SK-MEL-5 (cell line): ENCODE results near the gene PHOSPHO1. TPM values are rescaled to one million over a fixed set of nuclear protein-coding genes. Genes with fewer than 3 reads are reported as not detected.
"Not testable (repeated sequence)": the region's sequence is repeated elsewhere in the genome, so short reads cannot be mapped to it uniquely, and the experiment has no call there.

Experiments
- DNase-seq: peaks from one replicate; pipeline ENCODE4 v3.0.0-alpha.2; 2016; ENCODE audit warnings: low read depth, low spot score
- in situ Hi-C: cut with HindIII; loops from 2 replicates; pipeline ENCODE4 v1.10.0; 2016; ENCODE audit warnings: low sequenced_read_pairs, high pct_unique_total_duplicates, low pct_unique_long_range_greater_than_20kb
- total RNA-seq: library from RNA; depleted of rRNA; stranded (reverse); fragments of >200 nt; shearing (Covaris generic); gene quantifications from 2 replicates; pipeline ENCODE4 v1.2.3, GENCODE V29; 2014; rRNA removed

Gene PHOSPHO1
- total RNA-seq, 1 experiment from 2014 or later, result 0.50 TPM

GRCh38 chr17:49180998-49181635 is 49.5 kb downstream of the PHOSPHO1 start:
- no peak for DNase-seq
- in situ Hi-C loops, result no loop called here

GRCh38 chr17:49180303-49180702 is 50.3 kb downstream of the PHOSPHO1 start:
- DNase-seq, result peak; percentile 86
- in situ Hi-C loops, result no loop called here

- in situ Hi-C loops, DNase-seq: not testable (repeated sequence)
Observed at GRCh38 chr17:49175978-49176377, 54.6 kb downstream of the PHOSPHO1 start.

Other genes starting within 250 kb of the PHOSPHO1 start
- gene IGF2BP1, start 233.4 kb downstream of the PHOSPHO1 start, total RNA-seq, result 8.6 and 9.4 TPM in 2 replicates
- not detected in 2 replicates for gene B4GALNT2, start 98.0 kb downstream of the PHOSPHO1 start, total RNA-seq
- gene GNGT2, start 20.2 kb downstream of the PHOSPHO1 start, total RNA-seq, result not detected in 2 replicates
- not detected in 2 replicates for gene ABI3, start 20.1 kb downstream of the PHOSPHO1 start, total RNA-seq
- 36.0 and 36.9 TPM in 2 replicates for gene ZNF652, start 131.5 kb upstream of the PHOSPHO1 start, total RNA-seq
- gene PHB1, start 184.1 kb upstream of the PHOSPHO1 start, total RNA-seq, result 373 and 401 TPM in 2 replicates